A549 (cell line): ENCODE results near the gene MYOG. TPM values are rescaled to one million over a fixed set of nuclear protein-coding genes. Genes with fewer than 3 reads are reported as not detected.

ENCODE experiments used
- ATAC-seq, 2 experiments: fragments of 200-7000 bp in 1 of 2; fragments of >200 bp in 1 of 2; cut with Nextera tagmentation in 1 of 2; cut with Tn5 transposase in 1 of 2; 3 replicates each; pipeline versions ENCODE4 v1.8.0 to v1.9.1; 2018 to 2020; ENCODE audit warnings: mild to moderate bottlenecking in 1 of 2, moderate library complexity in 1 of 2
- CTCF ChIA-PET: fragments of 300-600 bp; sonication (Branson Sonifier 250); formaldehyde crosslinking; extraction: SDS; loops from one replicate; lab custom pipeline; 2021; ENCODE audit warnings: antibody characterized with exemption, inconsistent platforms; lab: Yijun Ruan, JAX
- POLR2A ChIA-PET: fragments of 350-600 bp; formaldehyde crosslinking; extraction: SDS; loops from one replicate; lab custom pipeline; 2021; ENCODE audit warnings: antibody characterized with exemption, inconsistent platforms; lab: Yijun Ruan, JAX
- DNase-seq, 2 experiments: peaks; one replicate each; pipeline versions ENCODE4 v3.0.0 to v3.0.0-alpha.2; 2011 to 2016; ENCODE audit warnings: low read depth in 1 of 2, low spot score in 1 of 2
- FAIRE-seq: peaks from 2 replicates; lab custom pipeline; 2011; peaks lifted over from hg19 to GRCh38; lab: Jason Lieb, UNC
- H3K27ac ChIP-seq, 2 experiments: fragments of >200 bp; sonication (Bioruptor Twin); formaldehyde crosslinking; 3 replicates each; pipeline ENCODE4 v1.5.1; 2016 to 2017
- H3K4me1 ChIP-seq: fragments of >200 bp; sonication (Bioruptor Twin); formaldehyde crosslinking; 3 replicates; pipeline ENCODE4 v1.6.1; 2016
- H3K4me2 ChIP-seq: fragments of >200 bp; sonication (Bioruptor Twin); formaldehyde crosslinking; 3 replicates; pipeline ENCODE4 v1.6.1; 2016
- H3K4me3 ChIP-seq: fragments of >200 bp; sonication (Bioruptor Twin); formaldehyde crosslinking; 3 replicates; pipeline ENCODE4 v1.5.1; 2016
- H3K9me3 ChIP-seq: fragments of >200 bp; sonication (Bioruptor Twin); formaldehyde crosslinking; 3 replicates; pipeline ENCODE4 v1.6.1; 2016
- ATOH8 ChIP-seq: fragments of 250-450 bp; sonication (Bioruptor Pico); IDR thresholded peaks from 2 replicates; pipeline ENCODE4 v1.5.0; 2020; ENCODE audit warnings: low read depth, mild to moderate bottlenecking, moderate library complexity
- BCL3 ChIP-seq: fragments of >200 bp; sonication (Bioruptor Twin); formaldehyde crosslinking; IDR thresholded peaks from 3 replicates; pipeline ENCODE4 v1.6.1; 2016
- BHLHE40 ChIP-seq: IDR thresholded peaks from 2 replicates; pipeline ENCODE4 v1.6.1; 2012; ENCODE audit warnings: low read depth, low read length, inconsistent platforms
- CBX8 ChIP-seq: fragments of 200-600 bp; sonication (generic); IDR thresholded peaks from 2 replicates; pipeline ENCODE4 v1.6.1; 2016
- CHD2 ChIP-seq: fragments of 150-350 bp; IDR thresholded peaks from 2 replicates; pipeline ENCODE4 v1.6.1; 2014; ENCODE audit warnings: low read length; ENCODE audit not compliant: partially characterized antibody
- CHD4 ChIP-seq: fragments of 200-600 bp; sonication (generic); IDR thresholded peaks from 2 replicates; pipeline ENCODE4 v1.6.1; 2016; ENCODE audit warnings: antibody characterized with exemption, mild to moderate bottlenecking, borderline replicate concordance
- EHF ChIP-seq: fragments of 250-450 bp; sonication (Bioruptor Pico); IDR thresholded peaks from 2 replicates; pipeline ENCODE4 v1.5.0; 2020; ENCODE audit warnings: mild to moderate bottlenecking
- EHMT2 ChIP-seq: fragments of 200-600 bp; sonication (generic); IDR thresholded peaks from 2 replicates; pipeline ENCODE4 v1.6.1; 2016; ENCODE audit warnings: antibody characterized with exemption, low read depth, mild to moderate bottlenecking, moderate library complexity
- FOSL2 ChIP-seq, 2 experiments: fragments of 450-650 bp in 1 of 2; fragments of >200 bp in 1 of 2; sonication (Bioruptor Twin) in 1 of 2; formaldehyde crosslinking; IDR thresholded peaks; 2 replicates each; pipeline versions ENCODE4 v1.5.0 to v1.6.1; 2016 to 2020; ENCODE audit warnings: mild to moderate bottlenecking in 1 of 2, moderate library complexity in 1 of 2
- HEYL ChIP-seq: fragments of 250-450 bp; sonication (Bioruptor Pico); IDR thresholded peaks from 2 replicates; pipeline ENCODE4 v1.8.0; 2021; ENCODE audit warnings: mild to moderate bottlenecking, moderate library complexity
- HOXA7 ChIP-seq: fragments of 250-450 bp; sonication (Bioruptor Pico); IDR thresholded peaks from 2 replicates; pipeline ENCODE4 v1.5.0; 2020; ENCODE audit warnings: mild to moderate bottlenecking, moderate library complexity
- JUN ChIP-seq, 2 experiments: fragments of >200 bp; sonication (Bioruptor Twin); formaldehyde crosslinking; IDR thresholded peaks; 2 replicates in 1 of 2; 3 replicates in 1 of 2; pipeline ENCODE4 v1.6.1; 2016 to 2017
- KDM1A ChIP-seq: fragments of 200-600 bp; sonication (generic); IDR thresholded peaks from 2 replicates; pipeline ENCODE4 v1.6.1; 2016; ENCODE audit warnings: low read depth, mild to moderate bottlenecking
- MAFK ChIP-seq: fragments of 450-650 bp; IDR thresholded peaks from 2 replicates; pipeline ENCODE4 v1.6.1; 2014; ENCODE audit not compliant: partially characterized antibody
- NPAS2 ChIP-seq: fragments of 250-450 bp; sonication (Bioruptor Pico); IDR thresholded peaks from 2 replicates; pipeline ENCODE4 v1.8.0; 2022; ENCODE audit warnings: mild to moderate bottlenecking, moderate library complexity, borderline replicate concordance
- PHF8 ChIP-seq: fragments of 200-600 bp; sonication (generic); IDR thresholded peaks from 2 replicates; pipeline ENCODE4 v1.6.1; 2016; ENCODE audit warnings: low read depth, mild to moderate bottlenecking, antibody characterized with exemption, moderate library complexity, borderline replicate concordance
- POLR2A ChIP-seq: IDR thresholded peaks from 2 replicates; pipeline ENCODE4 v1.6.1; 2012; ENCODE audit warnings: mild to moderate bottlenecking, low read length
- POLR2AphosphoS2 ChIP-seq: conservative IDR thresholded peaks from 2 replicates; pipeline ENCODE4 v1.6.1; 2012; ENCODE audit warnings: low read length, improper control_type of control experiment, inconsistent platforms
- RAD21 ChIP-seq, 2 experiments: fragments of >200 bp in 1 of 2; sonication (Bioruptor Twin) in 1 of 2; formaldehyde crosslinking in 1 of 2; IDR thresholded peaks in 1 of 2; conservative IDR thresholded peaks in 1 of 2; 2 replicates in 1 of 2; 3 replicates in 1 of 2; pipeline ENCODE4 v1.6.1; 2012 to 2018; ENCODE audit warnings: inconsistent platforms in 1 of 2
- RCOR1 ChIP-seq: fragments of 150-350 bp; IDR thresholded peaks from 2 replicates; pipeline ENCODE4 v1.6.1; 2014; ENCODE audit warnings: antibody characterized with exemption, low read length, low read depth
- RNF2 ChIP-seq: fragments of 200-600 bp; sonication (generic); IDR thresholded peaks from 2 replicates; pipeline ENCODE4 v1.6.1; 2016; ENCODE audit warnings: low read depth, mild to moderate bottlenecking, antibody characterized with exemption, moderate library complexity, borderline replicate concordance
- SREBF2 ChIP-seq: fragments of 450-650 bp; IDR thresholded peaks from 2 replicates; pipeline ENCODE4 v1.6.1; 2014; ENCODE audit warnings: mild to moderate bottlenecking, moderate library complexity
- TFCP2L1 ChIP-seq: fragments of 250-450 bp; sonication (Bioruptor Pico); IDR thresholded peaks from 2 replicates; pipeline ENCODE4 v1.5.0; 2021; ENCODE audit warnings: mild to moderate bottlenecking
- WGBS: methylation state at CpG from one replicate; pipeline ENCODE4 v1.1.6; 2017; ENCODE audit errors: missing lambda C conversion rate; 5-methylcytosine and 5-hydroxymethylcytosine counted together
- polyA plus RNA-seq, 4 experiments: library from polyadenylated mRNA; depleted of rRNA in 3 of 4; stranded (reverse); fragments of >200 nt; fragmentation: RNase III in 1 of 4; extraction: RNeasy Plus Mini Kit Qiagen cat#74134 plus additional on column Dnase treatment in 1 of 4; gene quantifications; 2 replicates in 3 of 4; 3 replicates in 1 of 4; pipeline ENCODE4 v1.2.3, GENCODE V29; 2011 to 2017
- TF ChIP-seq, protein P1 (sequence below): IDR thresholded peaks from 2 replicates; pipeline ENCODE4 v1.6.1; 2012

The MYOG gene
- polyA plus RNA-seq, 2 of the 4 experiments (the other 2 are of a cell fraction): not detected

GRCh38 chr1:203096566-203096965 is 10.8 kb upstream of the MYOG start (continued):
- TF ChIP-seq EHMT2 (no peak), BCL3 (no peak), PHF8 (no peak), POLR2AphosphoS2 (no peak), HEYL (CRISPR knock-in tag) (no peak), RNF2 (no peak)

- POLR2A ChIA-PET: no interaction called here
- Histone ChIP-seq H3K4me2 (no peak overlapping the region), H3K4me3 (no peak overlapping the region), H3K4me1 (no peaks in the 10 kb centered on the region), H3K27ac (no peak overlapping the region), H3K9me3 (peaks cover 18% of the 10 kb centered on the region)
- CTCF ChIA-PET: interaction anchor here (1.4 kb wide), 1 partner anchor 77 kb away, joined by 3 read pairs; no protein-coding TSS in a partner anchor
- DNase-seq: no peak
- TF ChIP-seq KDM1A (0 out of 2 replicates have a peak, but pooled peaks have one; percentile 21), ATOH8 (no peak)
- 2% methylated on average over 1 of the region's 1 CpG for WGBS
- no peak for FAIRE-seq
- no peak for ATAC-seq
These were observed 9.4 kb upstream of the MYOG start for GRCh38 chr1:203095061-203095690.

DNA sequence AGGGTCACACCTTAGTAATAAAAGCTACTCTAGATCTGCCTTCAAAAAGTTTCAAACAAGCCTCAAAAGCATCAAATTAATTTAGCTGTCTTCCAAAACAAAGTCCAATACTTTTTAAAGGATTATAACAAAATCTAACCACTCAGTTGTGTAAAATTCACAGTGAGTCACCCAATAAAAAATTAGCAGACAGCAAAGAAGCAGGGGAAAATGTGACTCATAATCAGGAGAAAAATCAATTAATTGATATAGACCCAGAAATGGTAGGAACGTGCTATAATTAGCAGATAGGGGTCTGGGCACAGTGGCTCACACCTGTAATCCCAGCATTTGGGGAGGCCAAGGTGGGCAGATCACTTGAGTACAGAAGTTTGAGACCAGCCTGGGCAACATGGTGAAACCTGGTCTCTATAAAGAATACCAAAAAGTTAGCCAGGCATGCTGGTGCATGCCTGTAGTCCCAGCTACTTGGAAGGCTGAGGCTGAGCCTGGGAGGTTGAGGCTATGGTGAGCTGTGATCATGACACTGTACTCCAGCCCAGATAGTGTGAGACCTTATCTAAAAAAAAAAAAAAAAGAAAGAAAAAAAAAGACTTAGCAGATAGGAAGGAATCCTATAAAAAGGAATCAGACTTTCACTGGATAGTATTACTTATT is 8.1 kb upstream of the MYOG start:
- no peak for TF ChIP-seq FOSL2 (IDR thresholded peaks at IDR 0.05)
- TF ChIP-seq FOSL2 (CRISPR knock-in tag; IDR thresholded peaks at IDR 0.05): peak; percentile 52; the same call in 1 of the 2 replicates
- no peak for TF ChIP-seq POLR2A
- 0% methylated on average over 1 of the region's 1 CpG for WGBS
- H3K4me3 ChIP-seq: no peak overlapping the region
- ChIA-PET CTCF (interaction anchor here (0.6 kb wide), 1 partner anchor 92 kb away, joined by 3 read pairs; the partner anchor contains the start of gene CHI3L1), POLR2A (no interaction called here)
- FAIRE-seq (no peak), DNase-seq (no peak), ATAC-seq (no peak)
- H3K4me1 ChIP-seq: no peaks in the 10 kb centered on the region
- no peak overlapping the region for H3K4me2 ChIP-seq
- peaks cover 18% of the 10 kb centered on the region for H3K9me3 ChIP-seq
- no peak overlapping the region for H3K27ac ChIP-seq

DNA sequence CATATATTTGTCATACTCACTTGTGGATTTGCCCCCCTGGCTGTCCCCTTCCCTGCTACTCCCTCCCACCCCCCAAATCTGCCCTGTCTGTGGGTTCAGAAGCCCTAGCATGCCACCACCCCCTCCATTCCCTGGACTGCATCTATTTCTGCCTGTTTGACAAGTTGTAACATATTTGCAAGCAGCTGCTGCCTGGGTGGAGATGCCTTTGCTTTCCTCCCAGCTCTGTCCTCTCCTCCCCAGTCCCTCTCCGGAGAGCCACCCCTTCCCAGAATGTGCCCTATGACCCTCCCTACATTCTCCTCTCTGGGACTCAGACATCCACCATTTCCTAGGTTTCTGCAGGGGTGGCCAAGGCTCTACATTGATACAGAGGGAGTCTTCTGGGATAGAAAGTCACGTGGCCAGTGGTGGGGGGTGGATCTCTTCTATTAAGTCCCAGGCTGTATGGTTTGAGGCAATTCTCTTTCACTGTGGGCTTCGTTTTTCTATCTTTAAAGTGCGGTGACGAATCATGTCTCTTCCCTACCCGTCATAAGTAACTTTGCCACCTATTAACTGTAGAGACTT is 6.0 kb upstream of the MYOG start:
- Histone ChIP-seq H3K4me2 (no peak overlapping the region), H3K9me3 (peaks cover 18% of the 10 kb centered on the region), H3K4me1 (no peaks in the 10 kb centered on the region), H3K27ac (no peak overlapping the region), H3K4me3 (no peak overlapping the region)
- DNase-seq (no peak), ATAC-seq (no peak), FAIRE-seq (no peak)
- WGBS: 47% methylated on average over 6 of the region's 6 CpGs
- POLR2A ChIA-PET: no interaction called here
- CTCF ChIA-PET: interaction anchor here (0.6 to 2.1 kb wide), 5 partner anchors 14 to 84 kb away, joined by 4 to 7 read pairs (median 4); partner anchors contain the start of gene MYBPH
- TF ChIP-seq RAD21 (conservative IDR thresholded peaks at IDR 0.05 in 1 of 2, IDR thresholded peaks at IDR 0.05 in 1 of 2) (no peak), JUN (IDR thresholded peaks at IDR 0.05) (no peak), SREBF2 (no peak), CBX8 (no peak), RCOR1 (no peak), NPAS2 (CRISPR knock-in tag) (no peak), HOXA7 (no peak), CHD2 (no peak), BHLHE40 (no peak), MAFK (no peak), PHF8 (no peak), EHF (no peak), CHD4 (no peak), HEYL (CRISPR knock-in tag) (no peak), TFCP2L1 (no peak)
- TF ChIP-seq, protein P1, sequence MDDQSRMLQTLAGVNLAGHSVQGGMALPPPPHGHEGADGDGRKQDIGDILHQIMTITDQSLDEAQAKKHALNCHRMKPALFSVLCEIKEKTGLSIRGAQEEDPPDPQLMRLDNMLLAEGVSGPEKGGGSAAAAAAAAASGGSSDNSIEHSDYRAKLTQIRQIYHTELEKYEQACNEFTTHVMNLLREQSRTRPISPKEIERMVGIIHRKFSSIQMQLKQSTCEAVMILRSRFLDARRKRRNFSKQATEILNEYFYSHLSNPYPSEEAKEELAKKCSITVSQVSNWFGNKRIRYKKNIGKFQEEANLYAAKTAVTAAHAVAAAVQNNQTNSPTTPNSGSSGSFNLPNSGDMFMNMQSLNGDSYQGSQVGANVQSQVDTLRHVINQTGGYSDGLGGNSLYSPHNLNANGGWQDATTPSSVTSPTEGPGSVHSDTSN: no peak
